Thoracic aorta (tissue), 2 donors: ENCODE data around the gene LYVE1. TPM values are rescaled to one million over a fixed set of nuclear protein-coding genes. Genes with fewer than 3 reads are reported as not detected.

ENCODE experiments used
- ATAC-seq: fragments of 150-250 bp; one replicate; pipeline ENCODE4 v1.8.0; 2017; ENCODE audit warnings: low read depth; ENCODE audit not compliant: insufficient number of reproducible peaks, low FRiP score
- DNase-seq: peaks from one replicate; pipeline ENCODE4 v3.0.0-alpha.2; 2020; ENCODE audit warnings: low spot score
- H3K27ac ChIP-seq, 2 donors: fragments of 200-600 bp; sonication (generic); 1 replicate in 1 of 2; 2 replicates in 1 of 2; pipeline ENCODE4 v1.5.1; 2016; ENCODE audit warnings: mild to moderate bottlenecking in 2 of 2, moderate library complexity in 2 of 2
- H3K27me3 ChIP-seq: fragments of 200-600 bp; sonication (generic); replicated peaks from 2 replicates; pipeline ENCODE4 v1.6.0; 2016; ENCODE audit warnings: mild to moderate bottlenecking; ENCODE audit not compliant: insufficient read depth
- H3K36me3 ChIP-seq: fragments of 200-600 bp; sonication (generic); one replicate; pipeline ENCODE4 v1.5.1; 2016
- H3K4me1 ChIP-seq, 2 donors: fragments of 200-600 bp; sonication (generic); 1 replicate in 1 of 2; 2 replicates in 1 of 2; pipeline versions ENCODE4 v1.5.1 to v1.6.0; 2016; ENCODE audit warnings: low read depth in 2 of 2, mild to moderate bottlenecking in 1 of 2; ENCODE audit not compliant: control insufficient read depth in 1 of 2
- H3K4me3 ChIP-seq: fragments of 200-600 bp; sonication (generic); 2 replicates; pipeline ENCODE4 v1.5.1; 2016; ENCODE audit warnings: mild to moderate bottlenecking
- H3K9me3 ChIP-seq: fragments of 200-600 bp; sonication (generic); 2 replicates; pipeline ENCODE4 v1.5.1; 2016
- CTCF ChIP-seq: fragments of 200-600 bp; sonication (generic); IDR thresholded peaks from one replicate; pipeline ENCODE4 v1.5.1; 2019; ENCODE audit warnings: antibody characterized with exemption
- total RNA-seq, 2 donors: library from RNA; depleted of rRNA; stranded (reverse); fragments of >200 nt; gene quantifications; one replicate each; pipeline versions ENCODE4 v1.1.0 to v1.2.3, GENCODE V29; 2016

LYVE1 gene
- total RNA-seq, 2 donors from 2014 or later: 81.5 to 121 TPM

- H3K4me3 ChIP-seq: no peak overlapping the region
- peak overlapping the region; percentile 72 to 80 for H3K27ac ChIP-seq
- peaks cover 46 to 75% of the 10 kb centered on the region in 2 donors for H3K4me1 ChIP-seq
- DNase-seq (no peak), ATAC-seq (no peak)
- no peak for TF ChIP-seq CTCF
- no peaks in the 10 kb centered on the region for H3K9me3 ChIP-seq
- H3K36me3 ChIP-seq: peaks cover 70% of the 10 kb centered on the region
- no peaks in the 10 kb centered on the region for H3K27me3 ChIP-seq
Observed at GRCh38 chr11:10607462-10608132, 39.1 kb upstream of the LYVE1 start.

GRCh38 chr11:10606536-10607208, 38.2 kb upstream of the LYVE1 start:
- peak overlapping the region; percentile 72 to 80 for H3K27ac ChIP-seq
- no peaks in the 10 kb centered on the region for H3K27me3 ChIP-seq
- no peaks in the 10 kb centered on the region for H3K9me3 ChIP-seq
- TF ChIP-seq CTCF: no peak
- DNase-seq: no peak
- ATAC-seq: peak; percentile 44
- H3K36me3 ChIP-seq: peaks cover 72% of the 10 kb centered on the region
- H3K4me3 ChIP-seq: no peak overlapping the region
- peaks cover 42 to 79% of the 10 kb centered on the region in 2 donors for H3K4me1 ChIP-seq

- H3K27me3 ChIP-seq: no peaks in the 10 kb centered on the region
- ATAC-seq (no peak), DNase-seq (no peak)
- H3K27ac ChIP-seq: peak overlapping the region; percentile 72 to 80
- peak overlapping the region; percentile 7 for H3K4me3 ChIP-seq
- H3K4me1 ChIP-seq: peaks cover 42 to 83% of the 10 kb centered on the region in 2 donors
- TF ChIP-seq CTCF: no peak
- H3K9me3 ChIP-seq: no peaks in the 10 kb centered on the region
- H3K36me3 ChIP-seq: peaks cover 77% of the 10 kb centered on the region
Observed at GRCh38 chr11:10605941-10606381, 37.5 kb upstream of the LYVE1 start.

- ATAC-seq (no peak), DNase-seq (no peak)
- Histone ChIP-seq H3K9me3 (no peaks in the 10 kb centered on the region), H3K36me3 (peaks cover 87% of the 10 kb centered on the region), H3K4me3 (no peak overlapping the region), H3K27ac (peak overlapping the region; percentile 75 to 80), H3K27me3 (no peaks in the 10 kb centered on the region), H3K4me1 (peaks cover 53 to 84% of the 10 kb centered on the region in 2 donors)
- no peak for TF ChIP-seq CTCF
Observed at GRCh38 chr11:10604798-10605197, 36.3 kb upstream of the LYVE1 start.

- no peak for DNase-seq
- H3K4me1 ChIP-seq: peaks cover 58 to 85% of the 10 kb centered on the region in 2 donors
Observed at GRCh38 chr11:10604340-10604748, 35.9 kb upstream of the LYVE1 start.

More at GRCh38 chr11:10604340-10604748, 35.9 kb upstream of the LYVE1 start:
- no peak for TF ChIP-seq CTCF
- peak overlapping the region; percentile 75 to 80 for H3K27ac ChIP-seq
- H3K36me3 ChIP-seq: peaks cover 86% of the 10 kb centered on the region
- ATAC-seq: no peak
- no peaks in the 10 kb centered on the region for H3K9me3 ChIP-seq
- H3K27me3 ChIP-seq: no peaks in the 10 kb centered on the region
- no peak overlapping the region for H3K4me3 ChIP-seq
